PFSK-1 (cell line): ENCODE data around the gene SRPK1.

Experiments
- FOXP2 ChIP-seq: optimal IDR thresholded peaks from 2 replicates; pipeline ENCODE3; 2011; ENCODE audit warnings: borderline replicate concordance, control low read depth, inconsistent platforms; ENCODE audit not compliant: insufficient read depth; ENCODE audit errors: extremely low read length, extremely low read depth
- POLR2AphosphoS5 ChIP-seq: IDR thresholded peaks from 2 replicates; pipeline ENCODE4 v1.6.1; 2012; ENCODE audit warnings: low read depth, mild to moderate bottlenecking, control low read depth, low read length, moderate library complexity
- SIN3A ChIP-seq: IDR thresholded peaks from 2 replicates; pipeline ENCODE4 v1.6.1; 2012; ENCODE audit warnings: mild to moderate bottlenecking, low read length, moderate library complexity, borderline replicate concordance; ENCODE audit not compliant: insufficient read depth
- TAF1 ChIP-seq: IDR thresholded peaks from 2 replicates; pipeline ENCODE4 v1.6.1; 2012; ENCODE audit warnings: low read length, control low read depth, borderline replicate concordance; ENCODE audit not compliant: insufficient read depth
- TF ChIP-seq, protein P1 (sequence below), 2 experiments: IDR thresholded peaks; 2 replicates each; pipeline versions ENCODE4 v1.6.1 to v1.8.0; 2011 to 2012; ENCODE audit warnings: low read depth in 2 of 2, low read length in 2 of 2, control low read depth in 1 of 2, inconsistent platforms in 1 of 2, mild to moderate bottlenecking in 1 of 2, moderate library complexity in 1 of 2; ENCODE audit not compliant: insufficient read depth in 1 of 2

The SRPK1 gene

DNA sequence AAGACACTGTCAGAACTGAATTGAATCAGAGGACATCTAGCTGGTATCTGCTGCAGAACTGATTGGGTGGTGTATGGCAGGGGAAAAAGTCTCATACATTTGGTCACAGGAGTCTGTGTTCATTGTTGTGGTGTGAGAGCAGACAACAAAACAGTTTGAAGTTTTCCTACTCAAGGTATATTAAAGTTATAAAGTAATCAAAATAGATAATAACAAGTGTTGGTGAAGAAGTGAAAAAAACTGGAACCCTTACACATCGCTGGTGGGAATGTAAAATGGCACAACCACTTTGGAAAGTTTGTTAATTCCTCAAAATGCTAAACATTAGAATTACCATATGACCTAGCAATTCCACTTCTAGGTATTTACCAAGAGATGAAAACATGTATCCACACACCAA lies 24.7 kb downstream of the SRPK1 start:
- TF ChIP-seq FOXP2: no peak
- no peak for TF ChIP-seq TAF1
- TF ChIP-seq SIN3A: no peak
- TF ChIP-seq, protein P1, sequence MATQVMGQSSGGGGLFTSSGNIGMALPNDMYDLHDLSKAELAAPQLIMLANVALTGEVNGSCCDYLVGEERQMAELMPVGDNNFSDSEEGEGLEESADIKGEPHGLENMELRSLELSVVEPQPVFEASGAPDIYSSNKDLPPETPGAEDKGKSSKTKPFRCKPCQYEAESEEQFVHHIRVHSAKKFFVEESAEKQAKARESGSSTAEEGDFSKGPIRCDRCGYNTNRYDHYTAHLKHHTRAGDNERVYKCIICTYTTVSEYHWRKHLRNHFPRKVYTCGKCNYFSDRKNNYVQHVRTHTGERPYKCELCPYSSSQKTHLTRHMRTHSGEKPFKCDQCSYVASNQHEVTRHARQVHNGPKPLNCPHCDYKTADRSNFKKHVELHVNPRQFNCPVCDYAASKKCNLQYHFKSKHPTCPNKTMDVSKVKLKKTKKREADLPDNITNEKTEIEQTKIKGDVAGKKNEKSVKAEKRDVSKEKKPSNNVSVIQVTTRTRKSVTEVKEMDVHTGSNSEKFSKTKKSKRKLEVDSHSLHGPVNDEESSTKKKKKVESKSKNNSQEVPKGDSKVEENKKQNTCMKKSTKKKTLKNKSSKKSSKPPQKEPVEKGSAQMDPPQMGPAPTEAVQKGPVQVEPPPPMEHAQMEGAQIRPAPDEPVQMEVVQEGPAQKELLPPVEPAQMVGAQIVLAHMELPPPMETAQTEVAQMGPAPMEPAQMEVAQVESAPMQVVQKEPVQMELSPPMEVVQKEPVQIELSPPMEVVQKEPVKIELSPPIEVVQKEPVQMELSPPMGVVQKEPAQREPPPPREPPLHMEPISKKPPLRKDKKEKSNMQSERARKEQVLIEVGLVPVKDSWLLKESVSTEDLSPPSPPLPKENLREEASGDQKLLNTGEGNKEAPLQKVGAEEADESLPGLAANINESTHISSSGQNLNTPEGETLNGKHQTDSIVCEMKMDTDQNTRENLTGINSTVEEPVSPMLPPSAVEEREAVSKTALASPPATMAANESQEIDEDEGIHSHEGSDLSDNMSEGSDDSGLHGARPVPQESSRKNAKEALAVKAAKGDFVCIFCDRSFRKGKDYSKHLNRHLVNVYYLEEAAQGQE (IDR thresholded peaks at IDR 0.05; ENCODE audit: insufficient read depth in 1 of 2, low read depth in 2 of 2, low read length in 2 of 2): no peak
- no peak for TF ChIP-seq POLR2AphosphoS5

DNA sequence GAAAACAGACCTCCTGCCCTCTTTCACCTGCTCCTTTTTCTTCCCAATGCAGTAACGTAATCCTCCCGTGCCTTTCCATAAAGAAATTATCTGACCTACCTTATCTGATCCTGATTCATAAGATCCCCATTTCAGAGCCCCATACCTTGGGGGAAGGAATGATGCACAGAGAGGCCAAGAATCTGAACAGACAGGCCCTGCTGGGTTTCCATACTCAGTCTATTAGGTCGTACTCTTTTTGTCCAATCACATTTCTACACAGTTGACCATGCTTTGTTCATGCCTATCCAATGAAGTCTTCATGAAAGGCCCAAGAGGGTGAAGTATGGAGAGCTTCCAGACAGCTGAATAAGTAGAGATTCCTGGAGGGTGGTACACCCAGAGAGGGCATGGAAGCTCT lies 25.3 kb downstream of the SRPK1 start:
- no peak for TF ChIP-seq TAF1
- no peak for TF ChIP-seq FOXP2
- TF ChIP-seq POLR2AphosphoS5: no peak
- TF ChIP-seq SIN3A: no peak
- TF ChIP-seq, protein P1 (IDR thresholded peaks at IDR 0.05; ENCODE audit: insufficient read depth in 1 of 2, low read depth in 2 of 2, low read length in 2 of 2): no peak

DNA sequence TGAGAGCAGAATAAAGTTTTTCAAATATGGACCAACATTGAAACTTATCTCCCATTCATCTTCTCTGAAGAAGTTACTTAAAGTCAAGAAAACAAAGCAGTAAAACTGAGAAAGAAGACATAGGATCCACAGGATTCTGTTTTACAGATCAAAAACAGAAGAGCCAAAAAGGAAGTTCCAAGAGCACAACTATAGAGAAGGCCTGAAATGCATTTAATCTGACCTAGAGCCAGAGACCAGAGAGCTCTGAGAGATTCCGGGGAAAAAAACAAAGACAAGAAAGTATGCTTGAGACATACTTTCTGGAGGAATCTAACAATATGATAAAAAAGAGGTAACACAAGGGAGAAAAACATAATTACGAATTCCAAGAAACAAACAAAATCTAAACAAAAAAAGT lies 26.1 kb downstream of the SRPK1 start:
- TF ChIP-seq POLR2AphosphoS5 (no peak), SIN3A (no peak), TAF1 (no peak), FOXP2 (no peak)
- TF ChIP-seq, protein P1 (IDR thresholded peaks at IDR 0.05; ENCODE audit: insufficient read depth in 1 of 2, low read depth in 2 of 2, low read length in 2 of 2): no peak

DNA sequence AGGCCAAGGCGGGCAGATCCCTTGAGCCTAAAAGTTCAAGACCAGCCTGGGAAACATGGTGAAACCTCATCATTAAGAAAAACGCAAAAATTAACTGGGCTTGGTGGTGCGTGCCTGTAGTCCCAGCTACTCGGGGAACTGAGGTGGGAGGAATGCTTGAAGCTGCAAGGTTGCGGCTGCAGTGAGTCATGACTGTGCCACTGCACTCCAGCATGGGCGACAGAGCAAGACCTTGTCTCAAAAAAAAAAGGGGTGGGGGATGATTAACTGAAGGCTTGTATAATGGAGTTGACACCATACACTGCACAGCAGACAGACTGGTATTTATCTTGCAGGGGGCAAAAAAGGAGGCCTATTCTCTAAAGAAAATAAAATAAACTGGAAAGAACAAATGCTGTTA lies 27.7 kb downstream of the SRPK1 start:
- no peak for TF ChIP-seq FOXP2
- TF ChIP-seq, protein P1 (IDR thresholded peaks at IDR 0.05; ENCODE audit: insufficient read depth in 1 of 2, low read depth in 2 of 2, low read length in 2 of 2): no peak

DNA sequence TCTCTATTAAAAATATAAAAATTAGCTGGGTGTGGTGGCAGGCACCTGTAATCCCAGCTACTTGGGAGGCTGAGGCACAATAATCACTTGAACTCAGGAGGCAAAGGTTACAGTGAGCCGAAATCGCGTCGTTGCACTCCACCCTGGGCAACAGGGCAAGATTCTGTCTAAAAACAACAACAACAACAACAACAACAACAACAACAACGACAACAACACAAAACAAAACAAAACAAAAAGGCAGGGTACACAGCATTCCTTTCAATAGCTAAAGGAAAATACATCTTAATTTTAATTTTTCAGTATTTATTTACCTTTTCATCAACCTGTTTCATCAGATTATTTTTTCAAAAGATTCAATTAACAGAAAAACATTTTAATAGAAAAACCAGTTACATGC lies 28.4 kb downstream of the SRPK1 start:
- TF ChIP-seq, protein P1 (IDR thresholded peaks at IDR 0.05; ENCODE audit: insufficient read depth in 1 of 2, low read depth in 2 of 2, low read length in 2 of 2): no peak
